Naive thymus-derived CD8-positive, alpha-beta T cell (primary cell): ENCODE measurements around the gene RFFL. TPM values are rescaled to one million over a fixed set of nuclear protein-coding genes. Genes with fewer than 3 reads are reported as not detected.

ENCODE experiments used
- ATAC-seq, 2 donors: fragments of 150-1000 bp; cut with Tn5 transposase in 1 of 2; sonication (Bioruptor Pico), chemical (Tn5 transposase) in 1 of 2; 1 replicate in 1 of 2; 2 replicates in 1 of 2; pipeline ENCODE4 v1.10.0; 2021; ENCODE audit warnings: mild to moderate bottlenecking in 2 of 2, moderate library complexity in 2 of 2
- POLR2A ChIA-PET: fragments of 350-600 bp; sonication (Branson Sonifier 250); formaldehyde crosslinking; loops from one replicate; lab custom pipeline; 2021; ENCODE audit warnings: antibody characterized with exemption; lab: Charles Lee
- DNase-seq, 10 donors: peaks; one replicate each; pipeline versions ENCODE4 v3.0.0 to v3.0.0-alpha.2; 2020 to 2022
- H3K27ac Mint-ChIP-seq, 10 donors: one replicate each; pipeline ENCODE4 v1.8.0; 2020 to 2022; ENCODE audit warnings: mild to moderate bottlenecking in 10 of 10, mixed read lengths in 10 of 10, moderate library complexity in 4 of 10, inconsistent platforms in 1 of 10
- H3K27me3 Mint-ChIP-seq, 5 donors: one replicate each; pipeline ENCODE4 v1.8.0; 2021 to 2022; ENCODE audit warnings: mixed read lengths in 5 of 5
- H3K36me3 Mint-ChIP-seq, 3 donors: one replicate each; pipeline ENCODE4 v1.8.0; 2020 to 2022; ENCODE audit warnings: mixed read lengths in 3 of 3, mild to moderate bottlenecking in 2 of 3, inconsistent platforms in 1 of 3
- H3K4me1 Mint-ChIP-seq, 4 donors: one replicate each; pipeline ENCODE4 v1.8.0; 2021 to 2022; ENCODE audit warnings: mixed read lengths in 4 of 4
- H3K4me3 Mint-ChIP-seq, 10 donors: one replicate each; pipeline ENCODE4 v1.8.0; 2020 to 2022; ENCODE audit warnings: mild to moderate bottlenecking in 10 of 10, mixed read lengths in 10 of 10, moderate library complexity in 6 of 10, inconsistent platforms in 1 of 10
- H3K9me3 Mint-ChIP-seq, 9 donors: one replicate each; pipeline ENCODE4 v1.8.0; 2020 to 2022; ENCODE audit warnings: mixed read lengths in 9 of 9, mild to moderate bottlenecking in 3 of 9, inconsistent platforms in 1 of 9, moderate library complexity in 1 of 9
- polyA plus RNA-seq, 3 donors: library from polyadenylated mRNA; unstranded; fragments of 300-500 nt; fragmentation: Illumina TruSeq; gene quantifications; one replicate each; pipeline ENCODE4 v1.2.3, GENCODE V29; 2021
- total RNA-seq, 8 experiments: library from RNA in 2 of 8; stranded (reverse) in 2 of 8; gene quantifications; one replicate each; pipeline ENCODE4 v1.2.3 and lab custom pipeline; 2021 to 2026

RFFL gene
- total and polyA plus RNA-seq, 5 experiments from 2014 or later = 30.8 to 70.1 (median 39.7) TPM

DNA sequence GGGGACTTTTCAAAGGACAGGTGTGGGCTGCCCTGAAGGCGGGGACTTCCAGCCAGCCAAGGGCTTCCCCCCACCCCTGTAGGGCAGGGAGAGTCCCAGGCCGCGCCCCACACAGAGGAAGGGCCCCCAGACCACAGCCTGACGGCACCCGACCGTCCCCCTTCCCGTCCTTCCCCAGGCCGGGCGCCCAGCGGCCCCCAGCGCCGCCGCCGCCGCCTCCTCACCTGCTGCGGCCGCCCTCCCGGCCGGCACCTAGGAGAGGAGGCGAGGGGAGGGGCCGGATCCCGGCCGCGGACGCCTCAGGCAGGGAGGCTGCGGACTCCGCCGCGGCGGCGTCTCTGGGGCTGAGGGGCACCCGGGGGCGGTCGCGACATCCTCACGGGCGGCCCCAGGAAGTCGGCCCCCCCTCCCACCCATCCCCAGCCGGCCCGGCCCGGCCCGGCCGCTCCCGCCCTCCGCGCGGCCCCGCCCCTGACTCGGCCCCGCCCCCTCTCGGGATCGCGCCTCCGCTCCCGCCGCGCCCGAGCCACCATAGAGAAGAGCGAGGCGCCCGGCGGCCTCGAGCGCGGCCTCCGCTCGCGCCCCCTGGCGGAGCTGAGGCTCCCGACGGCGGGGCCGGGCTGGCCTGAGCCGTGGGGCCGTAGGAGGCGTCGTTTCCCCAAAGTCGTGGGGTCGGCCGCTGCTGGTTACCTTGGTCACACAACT is 25.5 kb upstream of the RFFL start:
- H3K27me3 Mint-ChIP-seq = no peaks in the 10 kb centered on the region
- H3K36me3 Mint-ChIP-seq = peaks cover 0 to 5% (median 0%) of the 10 kb centered on the region in 3 donors
- DNase-seq (peak; percentile 82 to 96 (median 90)), ATAC-seq (peak; percentile 79 to 84)
- H3K27ac Mint-ChIP-seq = peak overlapping the region; percentile 95 to 98 (median 96)
- H3K4me3 Mint-ChIP-seq = peak overlapping the region; percentile 90 to 98 (median 94)
- POLR2A ChIA-PET = interaction anchor here (0.7 to 4.1 kb wide), 21 partner anchors 9 to 489 kb away, joined by 3 to 34 read pairs (median 6); partner anchors contain the start of genes CCT6B, LIG3, NLE1 and PEX12
- H3K4me1 Mint-ChIP-seq = peaks cover 10 to 53% (median 40%) of the 10 kb centered on the region in 4 donors
- no peaks in the 10 kb centered on the region for H3K9me3 Mint-ChIP-seq

DNA sequence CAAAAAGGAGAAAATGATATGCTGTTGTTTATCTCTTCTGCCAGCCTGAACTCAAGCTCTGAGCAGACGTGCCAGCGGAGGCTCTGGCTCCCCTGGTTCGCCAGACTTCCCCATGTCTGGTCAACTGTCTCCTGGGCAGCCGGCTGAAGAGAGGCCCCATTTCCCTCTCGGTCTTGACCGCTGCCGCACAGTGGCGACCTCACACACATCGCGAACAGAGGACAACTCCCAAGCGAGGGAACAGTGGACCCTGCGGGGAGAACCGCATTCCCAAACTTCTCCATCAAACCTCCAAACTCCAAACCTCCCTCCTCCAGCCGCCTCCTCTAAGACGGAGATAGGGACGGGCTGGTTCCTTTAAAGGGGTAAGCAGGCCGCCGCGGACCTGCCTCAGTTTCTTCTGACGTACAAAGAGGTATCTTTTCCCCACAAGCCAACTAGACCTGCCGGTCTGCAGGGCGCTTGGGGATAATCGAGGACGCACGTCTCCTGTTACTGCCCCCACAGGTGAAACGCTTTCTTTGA is 24.9 kb upstream of the RFFL start:
- ATAC-seq (peak in 1 of 2 donors; percentile 3), DNase-seq (peak in 2 of 10 donors; percentile 9 to 15)
- Mint-ChIP-seq H3K9me3 (no peaks in the 10 kb centered on the region), H3K27me3 (no peaks in the 10 kb centered on the region), H3K4me1 (peaks cover 10 to 58% (median 42%) of the 10 kb centered on the region in 4 donors), H3K4me3 (peak overlapping the region; percentile 89 to 98 (median 94)), H3K36me3 (peaks cover 0 to 8% (median 0%) of the 10 kb centered on the region in 3 donors), H3K27ac (peak overlapping the region; percentile 87 to 98 (median 96))
- POLR2A ChIA-PET = interaction anchor here (1.0 to 4.1 kb wide), 10 partner anchors 11 to 127 kb away, joined by 3 to 34 read pairs (median 7); partner anchors contain the start of genes CCT6B, LIG3, RFFL and ZNF830

GRCh38 chr17:35087731-35088355 is 24.3 kb upstream of the RFFL start:
- POLR2A ChIA-PET = interaction anchor here (1.0 to 4.1 kb wide), 10 partner anchors 11 to 126 kb away, joined by 3 to 34 read pairs (median 7); partner anchors contain the start of genes CCT6B, LIG3, RFFL and ZNF830
- Mint-ChIP-seq H3K27ac (peak overlapping the region; percentile 87 to 98 (median 96)), H3K9me3 (no peaks in the 10 kb centered on the region), H3K4me1 (peaks cover 15 to 63% (median 48%) of the 10 kb centered on the region in 4 donors), H3K36me3 (peaks cover 0 to 11% (median 0%) of the 10 kb centered on the region in 3 donors), H3K27me3 (no peaks in the 10 kb centered on the region), H3K4me3 (peak overlapping the region; percentile 89 to 98 (median 94))
- DNase-seq = peak in 9 of 10 donors; percentile 3 to 43 (median 33)
- ATAC-seq = peak; percentile 2 to 3

GRCh38 chr17:35086931-35087573 is 23.5 kb upstream of the RFFL start:
- H3K4me3 Mint-ChIP-seq = peak overlapping the region; percentile 89 to 98 (median 94)
- peaks cover 0 to 11% (median 0%) of the 10 kb centered on the region in 3 donors for H3K36me3 Mint-ChIP-seq
- ATAC-seq = no peak
- POLR2A ChIA-PET = interaction anchor here (1.0 to 4.1 kb wide), 5 partner anchors 10 to 452 kb away, joined by 4 to 27 read pairs (median 7); partner anchors contain the start of gene RFFL
- peaks cover 18 to 71% (median 56%) of the 10 kb centered on the region in 4 donors for H3K4me1 Mint-ChIP-seq
- H3K27ac Mint-ChIP-seq = peak overlapping the region; percentile 87 to 98 (median 96)
- DNase-seq = no peak
- H3K27me3 Mint-ChIP-seq = no peaks in the 10 kb centered on the region
- H3K9me3 Mint-ChIP-seq = no peaks in the 10 kb centered on the region

DNA sequence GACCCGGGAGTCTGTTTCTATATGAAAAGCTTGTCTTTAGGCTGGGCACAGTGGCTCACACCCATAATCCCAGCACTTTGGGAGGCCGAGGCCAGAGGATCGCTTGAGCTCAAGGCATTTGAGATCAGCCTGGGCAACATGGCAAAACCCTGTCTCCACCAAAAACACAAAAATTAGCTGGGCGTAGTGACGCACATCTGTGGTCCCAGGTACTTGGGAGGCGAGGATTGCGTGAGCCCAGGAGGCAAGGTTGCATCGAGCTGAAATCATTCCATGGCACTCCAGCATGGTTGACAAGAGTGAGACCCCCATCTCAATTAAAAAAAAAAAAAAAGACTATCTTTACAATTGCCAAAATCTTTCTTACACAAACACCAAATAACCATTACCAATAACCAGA is 22.7 kb upstream of the RFFL start:
- POLR2A ChIA-PET = interaction anchor here (0.7 to 1.1 kb wide), 4 partner anchors 42 to 453 kb away, joined by 3 to 4 read pairs (median 3); no protein-coding TSS in a partner anchor
- Mint-ChIP-seq H3K27ac (peak overlapping the region in 9 of 10 donors; percentile 22 to 97 (median 56)), H3K36me3 (peaks cover 0 to 11% (median 0%) of the 10 kb centered on the region in 3 donors), H3K4me3 (peak overlapping the region in 8 of 10 donors; percentile 20 to 96 (median 44)), H3K4me1 (peaks cover 20 to 77% (median 60%) of the 10 kb centered on the region in 4 donors), H3K27me3 (no peaks in the 10 kb centered on the region), H3K9me3 (no peaks in the 10 kb centered on the region)
- ATAC-seq (no peak), DNase-seq (no peak)

DNA sequence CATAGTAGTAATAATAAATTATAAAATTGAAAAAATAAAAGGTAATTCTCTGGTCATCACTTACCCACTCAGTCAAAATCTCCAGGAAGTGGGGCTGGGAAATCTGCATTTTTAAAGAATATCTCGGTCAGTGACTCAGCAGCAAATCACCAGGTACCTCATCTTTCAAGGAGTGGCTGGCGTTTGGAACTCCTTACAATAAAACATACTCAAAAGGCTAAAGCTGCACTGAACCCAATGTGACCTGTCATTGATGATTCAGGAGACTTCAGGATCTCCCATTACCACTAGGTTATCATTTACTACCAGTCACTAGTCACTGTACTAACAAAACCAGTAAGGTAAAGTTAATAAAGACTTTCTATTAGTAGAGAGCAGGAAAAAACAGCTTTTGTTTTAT is 21.5 kb upstream of the RFFL start:
- Mint-ChIP-seq H3K27ac (peak overlapping the region in 6 of 10 donors; percentile 18 to 91 (median 38)), H3K4me3 (peak overlapping the region in 2 of 10 donors; percentile 9 to 12)
- no peak for ATAC-seq

GRCh38 chr17:35083071-35083470 is 19.6 kb upstream of the RFFL start:
- Mint-ChIP-seq H3K27me3 (no peaks in the 10 kb centered on the region), H3K4me3 (peak overlapping the region in 4 of 10 donors; percentile 8 to 51 (median 35)), H3K36me3 (peaks cover 0 to 13% (median 3%) of the 10 kb centered on the region in 3 donors), H3K27ac (peak overlapping the region in 8 of 10 donors; percentile 0 to 71 (median 34)), H3K9me3 (no peaks in the 10 kb centered on the region), H3K4me1 (peaks cover 29 to 87% (median 72%) of the 10 kb centered on the region in 4 donors)
- DNase-seq (no peak), ATAC-seq (no peak)
- POLR2A ChIA-PET = interaction anchor here (1.2 to 2.9 kb wide), 4 partner anchors 13 to 61 kb away, joined by 4 to 11 read pairs (median 5); partner anchors contain the start of gene RFFL

More for the DNA sequence above, 21.5 kb upstream of the RFFL start:
- POLR2A ChIA-PET = no interaction called here
- peaks cover 25 to 82% (median 69%) of the 10 kb centered on the region in 4 donors for H3K4me1 Mint-ChIP-seq
- DNase-seq = no peak
- peaks cover 0 to 13% (median 0%) of the 10 kb centered on the region in 3 donors for H3K36me3 Mint-ChIP-seq
- H3K9me3 Mint-ChIP-seq = no peaks in the 10 kb centered on the region
- H3K27me3 Mint-ChIP-seq = no peaks in the 10 kb centered on the region

DNA sequence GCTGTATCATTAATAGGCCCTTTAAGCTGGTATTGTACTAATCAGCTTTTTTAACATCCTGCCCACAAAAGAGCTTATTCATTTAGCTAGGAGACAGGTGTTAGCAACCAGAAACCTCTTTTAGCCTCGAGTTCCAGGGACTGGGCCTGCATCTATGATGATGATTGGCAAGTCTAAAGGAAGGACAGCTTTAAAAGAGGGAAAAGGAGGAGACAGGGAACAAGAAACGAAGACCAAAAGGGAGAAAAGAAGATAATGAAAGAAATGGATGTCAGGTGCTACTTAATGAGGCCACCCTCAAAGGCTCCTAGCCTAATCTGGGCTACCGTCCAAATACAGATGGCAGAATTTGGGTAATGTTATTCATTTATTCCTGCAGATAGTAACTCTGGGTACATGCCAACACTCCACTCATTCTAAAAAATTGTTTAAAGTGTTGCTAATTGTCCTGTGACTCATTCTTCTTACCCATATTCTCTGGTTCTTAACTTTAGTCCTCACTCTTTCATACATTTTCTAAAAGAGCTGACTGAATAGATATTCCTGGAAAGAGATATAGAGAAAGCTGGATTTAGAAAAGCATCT is 18.7 kb upstream of the RFFL start:
- POLR2A ChIA-PET = interaction anchor here (0.6 to 2.9 kb wide), 5 partner anchors 12 to 158 kb away, joined by 4 to 11 read pairs (median 5); partner anchors contain the start of gene RFFL

GRCh38 chr17:35081638-35082037 is 18.1 kb upstream of the RFFL start:
- Mint-ChIP-seq H3K9me3 (no peaks in the 10 kb centered on the region), H3K27ac (peak overlapping the region in 2 of 10 donors; percentile 51 to 61), H3K4me1 (peaks cover 28 to 85% (median 70%) of the 10 kb centered on the region in 4 donors), H3K36me3 (peaks cover 0 to 13% (median 3%) of the 10 kb centered on the region in 3 donors), H3K27me3 (no peaks in the 10 kb centered on the region), H3K4me3 (peak overlapping the region in 1 of 10 donors; percentile 41)
- DNase-seq (no peak), ATAC-seq (no peak)
- POLR2A ChIA-PET = interaction anchor here (0.6 to 2.9 kb wide), 5 partner anchors 18 to 159 kb away, joined by 4 to 11 read pairs (median 5); partner anchors contain the start of gene RFFL

More for the DNA sequence above, 18.7 kb upstream of the RFFL start:
- Mint-ChIP-seq H3K27me3 (no peaks in the 10 kb centered on the region), H3K9me3 (no peaks in the 10 kb centered on the region), H3K4me3 (peak overlapping the region in 8 of 10 donors; percentile 41 to 83 (median 70)), H3K4me1 (peaks cover 29 to 86% (median 72%) of the 10 kb centered on the region in 4 donors), H3K36me3 (peaks cover 0 to 13% (median 3%) of the 10 kb centered on the region in 3 donors), H3K27ac (peak overlapping the region in 9 of 10 donors; percentile 51 to 85 (median 70))
- ATAC-seq (no peak), DNase-seq (no peak)

DNA sequence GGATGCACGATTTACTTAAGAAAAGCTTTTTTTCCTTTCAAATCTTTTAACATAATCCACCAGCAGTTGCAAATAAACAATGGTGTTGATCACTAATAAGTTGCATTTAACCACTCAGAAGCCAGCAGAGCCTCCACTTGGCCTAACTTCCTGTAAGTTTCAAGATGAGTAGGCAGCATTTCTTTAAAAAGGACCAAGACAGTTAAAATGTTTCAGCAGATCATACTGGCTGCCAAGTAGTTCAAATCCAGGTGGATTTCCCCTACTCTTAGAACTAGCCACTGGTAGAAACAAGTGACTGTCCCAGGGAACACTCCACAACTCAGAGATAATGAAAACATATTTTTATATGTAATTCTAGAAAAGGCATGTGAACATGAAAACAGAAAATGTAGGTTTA is 17.0 kb upstream of the RFFL start:
- Mint-ChIP-seq H3K4me1 (peaks cover 25 to 77% (median 62%) of the 10 kb centered on the region in 4 donors), H3K27me3 (no peaks in the 10 kb centered on the region)

More for the DNA sequence above, 17.0 kb upstream of the RFFL start:
- no peak for ATAC-seq
- POLR2A ChIA-PET = interaction anchor here (1.2 to 1.6 kb wide), 2 partner anchors 9 to 57 kb away, joined by 4 to 5 read pairs; no protein-coding TSS in a partner anchor
- DNase-seq = no peak
- H3K36me3 Mint-ChIP-seq = peaks cover 0 to 13% (median 3%) of the 10 kb centered on the region in 3 donors
- H3K27ac Mint-ChIP-seq = peak overlapping the region in 5 of 10 donors; percentile 5 to 61 (median 48)
- no peak overlapping the region for H3K4me3 Mint-ChIP-seq
- no peaks in the 10 kb centered on the region for H3K9me3 Mint-ChIP-seq
